ENCODE measurements around the gene PSME3IP1. TPM values are rescaled to one million over a fixed set of nuclear protein-coding genes. Genes with fewer than 3 reads are reported as not detected.

Gene PSME3IP1, protein sequence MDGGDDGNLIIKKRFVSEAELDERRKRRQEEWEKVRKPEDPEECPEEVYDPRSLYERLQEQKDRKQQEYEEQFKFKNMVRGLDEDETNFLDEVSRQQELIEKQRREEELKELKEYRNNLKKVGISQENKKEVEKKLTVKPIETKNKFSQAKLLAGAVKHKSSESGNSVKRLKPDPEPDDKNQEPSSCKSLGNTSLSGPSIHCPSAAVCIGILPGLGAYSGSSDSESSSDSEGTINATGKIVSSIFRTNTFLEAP
- 10 to 100 TPM; 52.2 to 60.3 TPM for total RNA-seq
- long read RNA-seq, transcript FAM192A-201 (7 exons, 2,848 nt) = major isoform, 18 of 58 reads
- long read RNA-seq, transcript FAM192A-218 (7 exons, 1,086 nt) = minor isoform, 5 of 58 reads
- long read RNA-seq, partial matches to known transcripts = 3 of 58 reads
- long read RNA-seq, other reads (novel, unspliced or antisense) = 32 of 58 reads

- ATAC-seq (peak; percentile 96 to 97), DNase-seq (peak; percentile 98)
- intact Hi-C loops (cut with DNase I) = loop anchor here in 1 of 2 donors (10.0 kb wide), 1 partner anchor 99 kb away; the partner anchor contains the start of gene PLLP
These were observed at the start of gene PSME3IP1, which contains the start of gene RSPRY1 for GRCh38 chr16:57185945-57186871. PSME3IP1 (minus strand) TSS chr16:57186039; CDS start chr16:57173854, 12,185 bp downstream. RSPRY1 (plus strand) TSS chr16:57186329; CDS start chr16:57204659, 18,330 bp downstream.

DNA sequence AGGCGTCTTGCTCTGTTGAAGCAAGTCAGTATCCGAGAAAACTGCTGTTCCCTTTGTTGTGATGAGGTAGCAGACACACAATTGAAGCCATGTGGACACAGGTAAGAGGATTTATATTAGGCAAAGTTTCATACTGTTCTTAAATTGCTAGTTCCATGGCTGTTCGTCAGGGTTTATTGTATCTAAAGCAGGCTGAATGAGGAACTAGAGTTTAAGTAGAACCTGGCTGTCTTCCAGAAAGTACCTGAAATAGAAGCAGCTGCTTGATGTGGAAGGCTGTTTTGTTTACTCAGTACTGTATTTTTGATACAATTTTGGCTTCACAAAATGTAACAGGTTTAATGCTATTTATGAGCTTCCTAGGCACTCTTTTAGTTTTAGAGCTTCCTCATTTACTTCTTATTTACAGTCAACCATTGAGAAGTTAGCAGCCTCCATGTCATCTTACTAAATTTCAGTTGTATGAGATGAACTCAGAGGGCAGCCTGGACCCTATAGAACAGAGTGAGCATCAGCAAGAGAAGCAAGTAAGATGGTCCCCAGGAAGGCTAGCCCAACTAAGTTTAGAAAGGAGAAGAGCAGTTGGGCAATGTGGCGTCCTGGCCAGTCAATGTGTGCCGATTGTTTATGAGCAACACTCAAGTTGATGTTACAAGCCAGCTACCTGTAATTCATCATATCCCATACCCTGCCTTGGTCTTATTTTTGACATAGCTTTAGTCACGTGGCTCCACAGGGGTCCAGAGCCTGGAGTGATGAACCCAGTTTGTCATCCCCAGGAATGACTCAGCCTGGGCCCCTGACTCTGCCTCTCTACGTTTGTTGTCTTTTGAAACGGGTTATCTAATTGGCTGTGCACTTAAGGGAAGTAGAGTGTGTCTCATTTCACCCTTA is 49.5 kb upstream of the PSME3IP1 start:
- ATAC-seq (peak in 1 of 2 donors; percentile 51), DNase-seq (no peak)
- intact Hi-C loops (cut with DNase I) = no loop called here

GRCh38 chr16:57234707-57235092 is 48.9 kb upstream of the PSME3IP1 start:
- DNase-seq (no peak), ATAC-seq (no peak)
- intact Hi-C loops (cut with DNase I) = no loop called here

DNA sequence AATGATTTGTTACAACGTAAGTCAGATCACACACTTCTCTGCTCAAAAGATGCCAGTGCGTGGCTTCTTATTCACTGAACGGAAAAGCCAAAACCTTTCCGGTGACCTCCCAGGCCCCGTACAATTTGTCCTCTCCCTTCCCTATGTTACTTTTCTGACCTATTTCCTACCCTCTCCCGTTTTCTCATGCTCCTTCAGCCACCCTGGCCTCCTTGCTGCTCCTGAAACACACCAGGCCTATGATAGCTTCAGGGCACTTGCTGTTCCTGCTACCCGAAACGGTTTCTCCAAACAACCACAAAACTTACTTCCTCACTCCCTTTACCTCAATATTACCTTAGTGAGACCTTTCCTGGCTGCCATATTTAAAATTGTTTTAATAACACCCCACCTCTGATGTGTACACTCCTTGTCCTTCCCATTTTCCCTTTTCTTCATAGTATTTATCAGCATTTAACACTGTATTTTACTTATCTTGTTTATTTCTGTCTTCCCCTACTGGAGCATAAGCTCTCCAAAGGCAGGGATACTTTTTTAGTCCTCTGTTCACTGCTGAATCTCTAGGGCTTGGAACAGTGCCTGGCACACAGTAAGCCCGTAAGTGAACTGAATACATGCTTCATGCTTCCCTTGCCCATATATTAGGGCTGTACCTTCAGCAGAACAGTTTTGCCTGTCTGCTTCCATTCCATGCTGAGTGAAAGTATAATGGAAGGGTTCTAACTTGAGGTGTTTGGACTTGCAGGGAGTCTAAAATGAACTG is 48.3 kb upstream of the PSME3IP1 start:
- intact Hi-C loops (cut with DNase I) = no loop called here
- ATAC-seq (peak in 1 of 2 donors; percentile 66), DNase-seq (no peak)

DNA sequence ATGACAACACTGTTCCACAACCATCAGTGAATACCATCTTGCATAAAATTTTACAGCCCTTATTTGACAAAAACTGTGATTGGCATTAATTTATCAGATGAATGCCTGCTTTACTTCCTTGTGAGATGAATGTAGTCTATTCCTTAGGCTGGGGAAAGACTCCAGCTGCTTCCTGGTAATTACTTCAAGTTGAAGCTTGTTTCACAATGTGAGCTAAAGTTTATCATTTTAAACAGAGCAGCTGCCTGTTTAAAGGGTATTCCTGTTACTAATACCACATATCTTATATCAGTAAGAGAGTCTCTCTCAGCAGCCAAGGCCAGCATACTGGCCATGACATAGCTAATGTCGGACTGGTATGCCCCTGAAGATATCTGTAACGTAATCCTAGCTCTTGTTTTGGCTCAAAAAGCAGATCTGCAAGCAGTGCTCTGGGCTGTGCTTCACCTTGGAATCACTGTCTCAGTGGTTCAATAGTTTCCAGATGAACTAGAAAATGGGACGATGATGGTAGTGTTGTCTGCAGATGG is 46.0 kb upstream of the PSME3IP1 start:
- no peak for ATAC-seq
- intact Hi-C loops (cut with DNase I) = no loop called here

DNA sequence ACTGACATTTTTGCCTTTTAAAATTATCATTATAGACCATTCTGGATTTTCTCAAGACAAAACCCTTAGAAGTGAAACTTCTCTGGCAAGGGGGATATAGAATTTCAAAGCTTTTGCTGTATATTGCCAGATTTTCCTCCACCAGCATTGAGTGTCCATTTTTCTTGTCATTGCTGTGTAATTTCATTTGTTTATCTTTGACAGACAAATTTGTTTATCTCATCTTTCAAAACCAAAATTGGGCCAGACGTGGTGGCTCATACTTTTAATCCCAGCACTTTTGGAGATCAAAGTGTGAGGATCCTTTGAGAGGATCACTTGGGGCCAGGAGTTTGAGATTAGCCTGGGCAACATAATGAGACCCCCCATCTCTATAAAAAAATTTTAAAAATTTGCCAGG is 43.2 kb upstream of the PSME3IP1 start:
- DNase-seq (no peak), ATAC-seq (no peak)
- intact Hi-C loops (cut with DNase I) = no loop called here

More for the DNA sequence above, 46.0 kb upstream of the PSME3IP1 start:
- no peak for DNase-seq

- DNase-seq = no peak
- intact Hi-C loops (cut with DNase I) = no loop called here
- ATAC-seq = no peak
These were observed 41.1 kb upstream of the PSME3IP1 start for GRCh38 chr16:57226701-57227621.

GRCh38 chr16:57225978-57226377 is 40.1 kb upstream of the PSME3IP1 start:
- ATAC-seq = no peak
- DNase-seq = no peak
- intact Hi-C loops (cut with DNase I) = no loop called here

DNA sequence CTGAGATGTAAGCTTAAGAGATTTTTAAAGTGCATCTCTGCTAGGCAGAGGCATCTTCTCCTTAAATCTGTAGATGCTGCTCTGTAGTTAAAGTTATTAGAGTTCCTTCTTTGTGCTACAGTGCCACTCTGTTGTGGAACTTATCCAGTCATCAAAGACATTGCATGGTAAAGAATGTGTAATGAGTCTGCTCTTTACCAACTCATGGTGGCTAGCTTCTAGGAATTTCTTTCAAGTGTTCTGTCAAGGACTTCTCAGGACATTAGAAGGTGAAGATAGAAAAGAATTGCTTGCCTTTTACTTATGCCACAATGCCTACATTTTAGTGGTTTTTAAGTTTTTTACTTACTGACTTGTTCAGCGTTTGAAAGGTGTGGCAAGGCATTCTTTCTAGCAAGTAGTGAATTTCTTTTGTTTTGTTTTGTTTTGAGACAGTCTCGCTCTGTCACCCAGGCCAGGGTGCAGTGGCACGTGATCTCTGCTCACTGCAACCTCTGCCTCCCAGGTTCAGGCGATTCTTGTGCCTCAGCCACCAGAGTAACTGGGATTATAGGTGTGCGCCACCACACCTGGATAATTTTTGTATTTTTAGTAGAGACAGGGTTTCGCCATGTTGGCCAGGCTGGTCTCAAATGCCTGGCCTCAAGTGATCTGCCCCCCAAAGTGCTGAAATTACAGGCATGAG is 39.0 kb upstream of the PSME3IP1 start:
- intact Hi-C loops (cut with DNase I) = no loop called here
- ATAC-seq (no peak), DNase-seq (no peak)

DNA sequence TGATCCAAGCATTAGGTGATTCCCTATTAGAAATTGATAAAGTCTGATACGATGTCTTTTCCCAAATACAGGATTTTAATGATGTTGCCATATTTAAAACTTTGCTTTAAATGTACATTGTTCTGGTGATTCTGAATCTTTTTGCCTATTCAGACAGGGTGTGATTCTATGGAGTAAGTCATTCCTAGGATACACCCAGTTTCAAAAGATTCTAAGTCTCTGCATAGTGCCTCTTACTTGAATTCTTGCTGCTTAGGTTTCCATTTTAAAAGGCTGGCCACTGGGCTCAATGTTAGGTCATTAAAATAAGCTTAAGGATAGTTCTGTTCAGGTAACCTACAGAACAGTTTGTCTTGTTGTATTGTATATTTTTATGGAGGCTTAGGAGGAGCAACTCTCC is 37.2 kb upstream of the PSME3IP1 start:
- no peak for ATAC-seq
- intact Hi-C loops (cut with DNase I) = no loop called here
- no peak for DNase-seq

DNA sequence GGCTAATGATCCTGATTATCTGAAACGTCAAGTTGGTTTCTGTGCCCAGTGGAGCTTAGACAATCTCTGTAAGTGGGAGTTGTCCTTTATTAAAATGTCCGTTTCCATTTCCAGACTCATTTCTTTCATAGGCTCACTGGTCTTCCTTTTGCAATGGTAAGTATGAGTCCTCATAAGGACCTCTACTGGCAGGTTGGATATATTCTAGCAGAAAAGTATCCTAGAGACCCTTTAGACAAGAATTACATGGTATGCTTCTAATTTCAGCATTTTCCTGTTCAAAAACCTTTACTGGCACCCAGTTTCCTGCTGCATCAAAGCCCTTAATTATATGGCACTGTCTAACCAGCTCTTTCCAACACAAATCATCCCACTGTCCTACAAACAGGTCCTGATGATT is 31.1 kb upstream of the PSME3IP1 start:
- ATAC-seq = no peak
- no peak for DNase-seq
- intact Hi-C loops (cut with DNase I) = no loop called here

DNA sequence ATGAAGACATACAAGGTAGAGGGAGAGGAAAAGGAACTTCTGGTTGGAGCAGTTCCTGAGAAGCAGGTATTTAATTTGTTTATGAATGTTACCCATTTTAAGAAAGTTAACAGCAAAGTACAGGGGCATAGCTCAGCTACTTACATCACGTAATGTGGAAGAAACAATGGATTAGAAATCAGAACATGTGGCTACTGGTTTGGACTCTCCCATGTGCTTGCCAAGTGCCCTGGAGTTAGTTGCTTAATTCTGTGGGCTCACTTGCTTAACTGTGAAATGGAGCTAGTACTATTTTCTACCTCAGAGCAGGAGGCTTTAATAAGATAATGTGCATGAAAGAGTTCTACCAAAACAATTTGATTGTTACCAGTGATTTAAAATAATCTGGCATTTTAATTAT is 27.6 kb upstream of the PSME3IP1 start:
- ATAC-seq (no peak), DNase-seq (no peak)
- intact Hi-C loops (cut with DNase I) = no loop called here

GRCh38 chr16:57209780-57210179 is 23.9 kb upstream of the PSME3IP1 start:
- ATAC-seq = no peak
- intact Hi-C loops (cut with DNase I) = no loop called here
- no peak for DNase-seq

DNA sequence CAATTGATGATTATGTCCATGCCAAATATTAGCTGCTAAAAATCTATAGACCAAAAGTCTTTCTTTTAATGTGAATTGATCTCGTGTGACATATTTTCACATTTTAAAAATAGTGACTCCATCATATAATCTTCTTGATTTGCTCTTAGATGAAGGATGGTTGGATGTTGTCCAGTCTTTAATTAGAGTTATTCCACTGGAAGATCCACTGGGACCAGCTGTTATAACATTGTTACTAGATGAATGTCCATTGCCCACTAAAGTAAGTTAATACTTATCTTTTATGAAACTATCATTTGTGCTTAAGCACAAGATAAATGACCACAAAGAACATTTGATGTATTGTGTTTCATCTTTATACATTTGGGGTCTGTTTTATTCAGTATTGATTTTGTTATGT is 23.1 kb upstream of the PSME3IP1 start:
- ATAC-seq (no peak), DNase-seq (no peak)
- intact Hi-C loops (cut with DNase I) = no loop called here

DNA sequence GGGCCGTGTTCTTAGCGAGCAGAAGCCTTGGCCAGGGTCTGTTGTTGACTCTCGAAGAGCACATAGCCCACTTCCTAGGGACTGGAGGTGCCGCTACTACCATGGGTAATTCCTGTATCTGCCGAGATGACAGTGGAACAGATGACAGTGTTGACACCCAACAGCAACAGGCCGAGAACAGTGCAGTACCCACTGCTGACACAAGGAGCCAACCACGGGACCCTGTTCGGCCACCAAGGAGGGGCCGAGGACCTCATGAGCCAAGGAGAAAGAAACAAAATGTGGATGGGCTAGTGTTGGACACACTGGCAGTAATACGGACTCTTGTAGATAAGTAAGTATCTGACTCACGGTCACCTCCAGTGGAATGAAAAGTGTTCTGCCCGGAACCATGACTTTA is 18.8 kb upstream of the PSME3IP1 start:
- intact Hi-C loops (cut with DNase I) = no loop called here
- DNase-seq = no peak
- ATAC-seq = no peak

GRCh38 chr16:57203451-57203850 is 17.6 kb upstream of the PSME3IP1 start:
- ATAC-seq = no peak
- intact Hi-C loops (cut with DNase I) = no loop called here
- no peak for DNase-seq
